Endothelial cell of hepatic sinusoid (primary cell): Measurements from ENCODE around the gene DUSP16.
"Not testable (repeated sequence)": the region's sequence is repeated elsewhere in the genome, so short reads cannot be mapped to it uniquely, and the experiment has no call there.

Experiments
- in situ Hi-C: cut with HindIII; loops from 2 replicates; pipeline ENCODE4 v1.10.0; 2017; ENCODE audit warnings: low sequenced_read_pairs

Gene DUSP16

GRCh38 chr12:12585115-12585863, 22.6 kb upstream of the DUSP16 start:
- in situ Hi-C loops = no loop called here

DNA sequence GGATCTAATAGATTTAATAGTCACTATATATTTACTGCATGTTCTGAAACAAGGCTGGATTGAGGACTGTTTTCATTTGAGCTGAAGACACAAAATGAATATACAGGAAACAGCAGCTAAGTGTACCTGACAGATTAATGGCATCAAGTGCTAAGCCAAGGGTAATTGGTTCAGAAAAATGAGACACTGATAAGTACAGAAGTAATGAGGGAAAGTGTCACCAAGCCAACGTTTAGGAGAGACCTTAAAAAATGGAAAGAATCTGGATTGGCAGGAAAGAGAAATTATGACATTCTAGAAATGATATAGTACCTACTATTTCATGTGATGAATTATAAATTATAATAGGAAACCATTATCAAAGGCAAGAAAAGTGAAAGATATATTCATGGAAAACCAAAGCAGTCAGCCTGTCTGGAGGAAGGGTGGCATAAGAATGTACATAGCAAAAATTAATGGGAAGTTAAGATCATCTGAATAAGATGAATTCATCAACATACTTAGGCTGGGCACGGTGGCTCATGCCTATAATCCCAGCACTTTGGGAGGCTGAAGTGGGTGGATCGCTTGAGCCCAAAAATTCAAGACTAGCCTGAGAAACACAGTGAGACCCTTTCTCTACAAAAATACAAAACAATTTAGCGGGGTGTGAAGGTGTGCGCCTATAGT, 21.0 kb upstream of the DUSP16 start:
- in situ Hi-C loops = no loop called here

GRCh38 chr12:12582895-12583303, 20.2 kb upstream of the DUSP16 start:
- in situ Hi-C loops = no loop called here

DNA sequence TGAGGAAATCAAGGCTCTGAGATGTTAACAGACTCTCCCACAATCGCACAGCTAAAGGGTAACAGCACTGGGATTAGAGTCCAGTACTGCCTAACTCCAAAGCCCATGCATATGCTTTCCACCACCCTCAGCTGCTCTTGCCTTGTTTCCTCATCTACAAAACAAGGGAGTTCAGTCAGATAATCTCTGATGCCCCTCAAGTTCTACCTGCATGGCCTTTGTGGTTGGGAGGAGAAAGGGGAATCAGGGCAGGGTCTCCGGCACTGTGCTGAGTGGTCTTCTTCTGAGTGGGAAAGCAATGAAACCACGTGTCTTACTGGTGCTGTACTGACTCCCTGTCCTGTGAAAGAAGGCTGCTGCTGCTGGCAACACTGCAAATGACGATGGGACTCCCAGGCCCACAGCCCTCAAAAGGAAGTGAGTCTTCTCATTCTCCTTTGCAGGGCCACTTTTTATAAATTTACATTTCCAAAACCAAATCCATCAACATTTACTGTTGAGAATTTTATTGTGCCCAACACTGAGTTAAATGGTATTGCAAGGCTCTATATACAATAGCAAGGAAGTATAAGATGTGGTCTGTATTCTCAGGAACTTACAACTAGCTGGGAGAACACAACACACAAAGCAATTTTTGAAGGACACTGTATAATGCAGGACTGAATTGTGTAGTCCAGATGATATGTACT, 19.7 kb upstream of the DUSP16 start:
- in situ Hi-C loops = no loop called here

DNA sequence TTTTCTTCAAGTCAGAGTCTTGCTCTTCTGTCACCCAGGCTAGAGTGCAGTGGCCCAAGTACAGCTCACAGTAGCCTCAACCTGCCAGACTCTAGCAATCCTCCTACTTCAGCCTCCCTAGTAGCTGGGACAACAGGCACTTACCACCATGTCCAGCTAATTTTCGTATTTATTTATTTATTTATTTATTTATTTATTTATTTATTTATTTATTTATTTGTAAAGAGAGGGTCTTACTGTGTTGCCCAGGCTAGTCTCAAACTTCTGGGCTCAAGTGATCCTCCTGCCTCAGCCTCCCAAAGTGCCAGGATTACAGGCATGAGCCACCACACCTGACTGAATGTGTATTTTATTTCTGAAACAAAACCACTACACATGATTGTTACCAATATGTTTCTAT, 18.1 kb upstream of the DUSP16 start:
- in situ Hi-C loops = not testable (repeated sequence)

DNA sequence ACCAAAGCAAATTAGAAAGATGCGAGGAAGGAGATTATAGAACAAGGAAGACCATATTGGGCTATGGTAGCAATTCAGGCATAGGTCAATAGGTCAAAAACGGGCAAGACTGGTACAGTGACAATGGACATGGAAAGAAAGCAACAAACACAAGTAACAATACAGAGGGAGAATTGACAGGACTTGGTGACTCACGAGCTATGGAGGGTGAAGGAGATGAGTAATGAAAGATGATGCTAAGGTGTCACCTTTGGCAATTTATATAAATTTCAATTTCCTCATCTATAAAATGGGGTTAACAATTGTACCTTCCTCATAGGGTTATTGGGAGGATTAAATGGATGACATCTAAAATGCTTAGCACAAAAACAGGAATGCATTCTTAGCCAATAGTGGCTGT, 15.1 kb upstream of the DUSP16 start:
- in situ Hi-C loops = no loop called here

GRCh38 chr12:12572659-12573058, 10.0 kb upstream of the DUSP16 start:
- in situ Hi-C loops = no loop called here

GRCh38 chr12:12565971-12566370, 3.3 kb upstream of the DUSP16 start:
- in situ Hi-C loops = not testable (repeated sequence)

DNA sequence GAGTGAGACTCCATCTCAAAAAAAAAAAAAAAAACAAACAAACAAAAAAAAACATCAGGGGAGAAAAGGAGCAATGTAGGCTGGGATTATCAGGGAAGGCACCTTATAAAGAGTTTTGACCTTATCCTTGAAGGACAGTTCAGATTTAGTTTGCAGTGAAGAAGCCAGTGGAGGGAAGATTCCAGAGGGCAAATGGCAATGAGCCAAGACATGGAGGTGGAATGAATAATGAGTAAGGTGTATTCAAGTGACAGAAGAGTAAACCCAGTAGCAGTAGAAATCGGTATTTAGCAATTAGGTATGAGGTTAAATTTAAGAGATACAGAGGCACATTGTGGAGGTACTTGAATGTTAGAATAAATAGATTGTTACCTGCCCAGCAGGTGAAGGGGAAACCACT, 2.2 kb upstream of the DUSP16 start:
- in situ Hi-C loops = no loop called here

- in situ Hi-C loops = no loop called here
Observed at GRCh38 chr12:12563290-12563928, 746 bp upstream of the DUSP16 start.

DNA sequence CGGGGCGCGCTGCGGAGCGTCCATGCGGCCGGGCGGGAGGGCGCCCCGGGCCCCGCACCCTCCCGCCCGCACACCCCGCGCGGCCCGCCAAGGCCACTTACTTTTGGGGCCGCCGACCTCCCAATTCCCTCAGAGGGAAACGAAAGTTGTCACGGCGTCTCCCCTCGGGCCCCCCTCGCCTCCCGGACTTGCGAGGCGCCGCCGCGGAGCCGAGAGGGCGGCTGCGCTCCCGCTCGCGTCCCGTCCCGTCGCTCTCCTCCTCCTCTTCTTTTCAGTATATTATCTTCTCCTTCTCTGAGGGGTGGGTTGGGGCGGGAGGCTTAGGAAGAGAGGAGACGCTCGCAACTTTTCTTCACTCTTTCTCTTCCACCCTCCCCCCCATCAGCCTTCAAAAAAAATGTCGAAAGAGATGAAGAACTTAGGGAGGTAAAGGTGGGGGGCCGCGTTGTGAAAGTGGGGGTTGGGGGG, 613 bp downstream of the DUSP16 start:
- in situ Hi-C loops = no loop called here

DNA sequence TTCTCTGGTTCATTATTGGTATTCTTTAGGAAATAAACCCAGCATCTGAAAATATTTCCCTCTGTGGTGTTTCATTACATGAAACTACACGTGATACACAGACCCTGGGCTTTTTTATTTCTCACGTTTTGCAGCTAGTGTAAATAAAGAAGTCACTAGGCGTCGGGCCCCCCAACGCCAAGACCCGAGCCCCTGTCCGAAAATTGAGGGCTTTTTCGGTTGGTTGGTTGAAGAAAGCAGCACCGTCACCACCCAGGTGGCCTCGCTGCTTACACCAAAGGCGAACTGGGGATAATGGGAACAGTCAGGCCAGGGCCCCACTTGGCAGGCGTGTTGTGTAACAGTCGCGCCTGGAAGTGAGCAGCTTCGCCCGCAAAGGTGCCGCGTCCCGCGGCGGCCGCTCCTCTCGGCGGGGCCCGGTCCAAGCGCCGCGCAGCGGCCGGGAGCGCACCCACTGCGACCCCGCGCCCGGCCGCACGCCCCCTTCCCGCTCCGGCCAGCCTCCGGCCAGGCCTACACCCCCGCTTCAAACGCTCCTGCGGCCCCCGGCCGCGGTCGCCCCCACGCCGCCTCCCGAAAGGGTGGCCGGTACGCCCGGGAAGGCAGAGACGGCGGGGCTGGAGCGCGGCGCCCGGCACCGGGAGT, 1.2 kb downstream of the DUSP16 start:
- in situ Hi-C loops = no loop called here

DNA sequence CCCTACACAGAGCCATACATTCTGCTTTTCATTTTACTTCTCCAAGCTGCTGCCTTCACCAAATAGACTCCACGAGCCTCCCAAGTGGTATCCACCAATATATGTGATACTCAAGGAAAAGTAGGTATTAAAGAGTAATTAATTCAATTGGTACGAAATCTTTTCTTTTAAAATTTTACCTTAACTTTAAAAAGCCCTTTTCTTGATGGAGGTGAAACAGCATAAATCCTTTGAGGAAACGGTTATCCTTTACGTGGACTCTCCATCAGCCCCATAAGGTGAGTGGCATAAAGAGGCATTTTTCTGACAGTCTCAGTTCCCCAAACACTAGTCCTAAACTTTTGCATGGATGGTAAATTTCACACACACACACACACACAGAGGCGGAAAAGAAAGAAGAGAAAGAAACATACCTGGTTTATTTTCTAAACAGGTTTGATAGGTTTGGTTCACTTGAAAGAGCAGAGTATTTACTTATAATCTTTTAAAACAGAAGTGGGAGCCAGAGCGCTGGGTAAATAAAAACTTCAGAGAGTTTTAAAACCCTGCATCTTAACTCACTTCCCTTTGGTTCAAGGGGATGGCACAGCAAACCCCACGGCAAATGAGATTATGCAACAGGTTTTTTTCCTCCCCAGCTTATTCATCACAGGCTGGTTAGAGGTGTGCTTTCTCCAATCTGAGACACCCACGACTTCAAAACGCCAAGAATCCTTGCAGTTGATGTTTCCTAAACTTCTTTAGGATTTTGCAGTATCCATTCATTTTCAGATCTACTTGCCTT, 1.9 kb downstream of the DUSP16 start:
- in situ Hi-C loops = no loop called here

GRCh38 chr12:12559719-12560296, 2.9 kb downstream of the DUSP16 start:
- in situ Hi-C loops = loop anchor here (5.0 kb wide), 1 partner anchor 103 kb away; no protein-coding TSS in a partner anchor

- in situ Hi-C loops = loop anchor here (5.0 kb wide), 1 partner anchor 101 kb away; no protein-coding TSS in a partner anchor
Observed at GRCh38 chr12:12558291-12558690, 4.4 kb downstream of the DUSP16 start.

- in situ Hi-C loops = loop anchor here (5.0 kb wide), 1 partner anchor 100 kb away; no protein-coding TSS in a partner anchor
Observed at GRCh38 chr12:12557733-12558132, 4.9 kb downstream of the DUSP16 start.

DNA sequence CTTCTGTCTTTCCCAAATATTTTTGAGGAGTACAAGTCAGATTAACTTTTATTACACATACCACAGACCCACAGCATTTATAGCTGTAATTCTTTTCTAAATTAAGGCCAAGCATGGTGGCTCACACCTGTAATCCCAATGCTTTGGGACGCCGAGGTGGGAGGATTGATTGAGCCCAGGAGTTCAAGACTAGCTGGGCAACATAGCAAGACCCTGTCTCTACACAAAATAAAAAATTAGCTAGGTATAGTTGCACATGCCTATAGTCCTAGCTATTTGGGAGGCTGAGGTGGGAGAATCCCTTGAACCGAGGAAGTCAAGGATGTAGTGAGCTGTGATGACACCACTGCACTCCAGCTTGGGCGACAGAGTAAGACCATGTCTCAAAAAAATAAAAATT, 7.0 kb downstream of the DUSP16 start:
- in situ Hi-C loops = loop anchor here (5.0 kb wide), 1 partner anchor 98 kb away; no protein-coding TSS in a partner anchor

- in situ Hi-C loops = no loop called here
Observed at GRCh38 chr12:12553208-12553785, 9.4 kb downstream of the DUSP16 start.

- in situ Hi-C loops = no loop called here
Observed at GRCh38 chr12:12551115-12551514, 11.5 kb downstream of the DUSP16 start.
